CD4-positive, alpha-beta T cell treated with Interleukin-17A for 4 hours (primary cell): ENCODE measurements around the gene SEC14L2.
A peak's percentile ranks its signal among the peaks of the same experiment; 100 is the strongest.

Experiments
- DNase-seq: peaks from one replicate; pipeline ENCODE4 v3.0.0-alpha.2; 2020; ENCODE audit warnings: mixed read lengths

SEC14L2 gene

GRCh38 chr22:30396871-30397655, at the start of gene SEC14L2:
SEC14L2 (plus strand) TSS chr22:30397018; CDS start chr22:30397117, 99 bp downstream.
- peak; percentile 78 for DNase-seq

GRCh38 chr22:30347255-30347892, 49.4 kb upstream of the SEC14L2 start:
- no peak for DNase-seq

- DNase-seq, result no peak
These were observed 48.4 kb upstream of the SEC14L2 start for GRCh38 chr22:30348404-30348803.

- no peak for DNase-seq
These were observed 48.0 kb upstream of the SEC14L2 start for GRCh38 chr22:30348809-30349208.

GRCh38 chr22:30351226-30351625, 45.6 kb upstream of the SEC14L2 start:
- no peak for DNase-seq

- DNase-seq, result no peak
These were observed 42.2 kb upstream of the SEC14L2 start for GRCh38 chr22:30354644-30355043.

GRCh38 chr22:30356449-30357235, 40.2 kb upstream of the SEC14L2 start, which contains the start of the genes CCDC157 and SF3A1:
CCDC157 (plus strand) TSS chr22:30357007; CDS start chr22:30366001, 8,994 bp downstream.
SF3A1 (minus strand) TSS chr22:30356894; CDS start chr22:30356792, 102 bp downstream.
- peak; percentile 89 for DNase-seq

GRCh38 chr22:30357236-30357570, 39.6 kb upstream of the SEC14L2 start:
- DNase-seq, result no peak

GRCh38 chr22:30357650-30358215, 39.1 kb upstream of the SEC14L2 start:
- no peak for DNase-seq

- no peak for DNase-seq
These were observed 38.3 kb upstream of the SEC14L2 start for GRCh38 chr22:30358541-30358940.

GRCh38 chr22:30361916-30362650, 34.7 kb upstream of the SEC14L2 start:
- DNase-seq, result no peak

GRCh38 chr22:30362651-30363281, 34.1 kb upstream of the SEC14L2 start:
- no peak for DNase-seq

GRCh38 chr22:30365891-30366290, 30.9 kb upstream of the SEC14L2 start:
- no peak for DNase-seq

- DNase-seq, result no peak
These were observed 28.4 kb upstream of the SEC14L2 start for GRCh38 chr22:30368420-30368819.

- no peak for DNase-seq
These were observed 26.1 kb upstream of the SEC14L2 start for GRCh38 chr22:30370641-30371230.

- DNase-seq, result no peak
These were observed 25.5 kb upstream of the SEC14L2 start for GRCh38 chr22:30371321-30371720.

GRCh38 chr22:30371981-30372380, 24.8 kb upstream of the SEC14L2 start:
- DNase-seq, result no peak

GRCh38 chr22:30372915-30373314, 23.9 kb upstream of the SEC14L2 start:
- no peak for DNase-seq

GRCh38 chr22:30373331-30374325, 23.2 kb upstream of the SEC14L2 start:
- no peak for DNase-seq

GRCh38 chr22:30375312-30375849, 21.4 kb upstream of the SEC14L2 start:
- no peak for DNase-seq
